Measurements from ENCODE around the gene DEGS1.

Gene DEGS1

DNA sequence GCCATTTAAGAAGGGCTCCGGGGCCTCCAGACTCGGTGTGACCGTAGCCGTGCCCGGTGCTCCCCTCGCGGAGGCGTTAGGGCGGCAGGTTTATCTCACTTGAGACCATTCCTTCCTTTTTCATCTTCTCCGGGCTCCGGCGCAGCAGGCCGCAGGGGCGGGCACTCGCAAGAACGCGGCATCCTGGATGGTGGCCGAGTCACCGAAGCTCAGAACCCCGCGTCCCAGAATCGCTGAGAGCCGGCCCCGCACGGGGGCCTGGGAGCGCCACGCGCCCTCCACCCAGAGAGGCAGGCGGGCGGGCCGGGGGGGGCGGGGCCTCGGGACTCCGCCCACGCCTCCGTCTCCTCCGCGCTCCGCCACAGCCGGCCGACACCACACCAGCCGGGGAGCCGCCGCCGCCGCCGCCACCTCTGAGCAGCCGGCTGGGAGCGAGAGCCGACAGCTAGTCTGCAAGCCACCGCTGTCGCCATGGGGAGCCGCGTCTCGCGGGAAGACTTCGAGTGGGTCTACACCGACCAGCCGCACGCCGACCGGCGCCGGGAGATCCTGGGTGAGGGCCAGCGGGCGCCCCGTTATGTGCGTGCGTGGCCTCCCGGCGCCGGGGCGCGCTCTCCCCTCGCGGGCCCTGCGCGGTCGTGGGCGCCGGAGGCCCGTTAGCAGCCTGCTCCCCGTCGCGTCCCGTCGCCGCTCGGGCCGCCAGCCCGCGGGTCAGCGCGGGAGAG, at the start of gene DEGS1:
TSS of gene DEGS1 (plus strand) at position 375 of the 725 bp plus-strand sequence. CDS start at position 472, 97 bp downstream.
- DNase-seq, result peak; percentile 72

GRCh38 chr1:224133741-224134299, 49.2 kb upstream of the DEGS1 start:
- no peak for DNase-seq

DNA sequence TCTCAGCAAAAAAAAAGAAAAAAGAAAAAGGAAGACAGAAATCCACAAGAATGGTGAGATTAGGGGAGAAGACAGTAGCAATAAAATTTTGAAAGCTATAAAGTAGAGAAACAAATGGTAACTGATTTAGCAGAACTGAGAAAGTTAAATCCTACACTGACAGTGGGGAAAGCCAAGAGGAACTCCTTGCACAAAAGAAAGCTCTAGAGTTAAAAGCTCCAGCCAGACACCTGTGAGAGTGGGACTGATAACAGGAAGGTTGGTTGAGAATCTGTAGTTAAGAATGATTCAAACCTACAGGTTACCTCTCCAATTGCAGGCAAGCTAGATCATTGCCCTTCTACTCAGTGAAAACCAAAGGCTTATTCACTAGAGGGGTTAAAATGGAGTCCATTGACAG, 45.5 kb upstream of the DEGS1 start:
- no peak for DNase-seq

GRCh38 chr1:224138198-224138597, 44.8 kb upstream of the DEGS1 start:
- no peak for DNase-seq

DNA sequence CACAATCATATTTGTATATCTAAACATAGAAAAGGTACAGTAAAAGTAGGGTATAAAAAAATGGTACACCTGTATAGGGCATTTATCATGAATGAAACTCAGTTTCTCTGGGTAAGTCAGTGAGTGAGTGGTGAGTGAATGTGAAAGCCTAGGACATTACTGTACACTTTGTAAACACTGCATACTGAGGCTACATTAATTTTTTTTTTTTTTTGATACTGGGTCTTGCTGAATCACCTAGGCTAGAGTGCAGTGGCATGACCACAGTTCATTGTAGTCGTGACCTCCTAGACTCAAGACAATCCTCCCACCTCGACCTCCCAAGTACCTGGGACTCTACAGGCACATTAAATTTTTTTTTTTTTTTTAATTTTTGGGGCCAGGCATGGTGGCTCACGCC, 41.3 kb upstream of the DEGS1 start:
- DNase-seq, result no peak

DNA sequence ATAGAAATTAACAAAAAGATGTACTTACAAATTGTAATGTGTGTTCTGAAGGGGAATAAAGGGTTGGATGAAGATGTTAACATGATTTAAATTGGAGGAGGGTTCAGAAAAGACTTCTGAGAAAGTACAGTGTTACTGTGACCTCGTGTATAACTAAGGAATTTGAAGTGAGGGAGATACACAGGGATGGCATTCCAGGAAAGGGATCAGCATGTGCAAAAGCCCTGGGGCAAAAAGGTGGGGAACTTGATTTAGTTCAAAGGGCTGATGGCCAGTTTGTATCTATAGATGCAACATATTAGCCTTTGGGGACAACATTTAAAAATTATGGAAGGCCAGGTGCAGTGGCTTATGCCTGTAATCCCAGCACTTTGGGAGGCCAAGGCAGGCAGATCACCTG, 33.3 kb upstream of the DEGS1 start:
- no peak for DNase-seq

- DNase-seq, result no peak
These were observed 31.9 kb upstream of the DEGS1 start for GRCh38 chr1:224151117-224151516.

DNA sequence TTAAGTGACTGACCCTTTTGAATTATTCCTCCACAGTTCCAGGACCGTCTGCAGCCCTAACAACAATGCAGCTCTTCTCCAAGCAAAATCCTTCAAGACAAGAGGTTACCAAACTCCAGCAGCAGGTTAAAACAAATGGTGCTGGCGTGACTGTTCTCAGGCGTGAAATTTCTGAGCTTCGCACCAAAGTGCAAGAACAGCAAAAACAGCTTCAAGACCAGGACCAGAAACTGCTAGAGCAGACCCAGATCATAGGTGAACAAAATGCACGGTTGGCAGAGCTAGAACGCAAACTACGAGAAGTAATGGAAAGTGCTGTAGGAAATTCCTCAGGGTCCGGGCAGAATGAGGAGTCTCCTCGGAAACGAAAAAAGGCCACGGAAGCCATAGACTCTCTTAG, 25.7 kb upstream of the DEGS1 start:
- DNase-seq, result no peak

- no peak for DNase-seq
These were observed 23.5 kb upstream of the DEGS1 start for GRCh38 chr1:224159541-224159940.

- DNase-seq, result no peak
These were observed 22.8 kb upstream of the DEGS1 start for GRCh38 chr1:224160171-224160682.

- DNase-seq, result no peak
These were observed 20.3 kb upstream of the DEGS1 start for GRCh38 chr1:224162768-224163167.

DNA sequence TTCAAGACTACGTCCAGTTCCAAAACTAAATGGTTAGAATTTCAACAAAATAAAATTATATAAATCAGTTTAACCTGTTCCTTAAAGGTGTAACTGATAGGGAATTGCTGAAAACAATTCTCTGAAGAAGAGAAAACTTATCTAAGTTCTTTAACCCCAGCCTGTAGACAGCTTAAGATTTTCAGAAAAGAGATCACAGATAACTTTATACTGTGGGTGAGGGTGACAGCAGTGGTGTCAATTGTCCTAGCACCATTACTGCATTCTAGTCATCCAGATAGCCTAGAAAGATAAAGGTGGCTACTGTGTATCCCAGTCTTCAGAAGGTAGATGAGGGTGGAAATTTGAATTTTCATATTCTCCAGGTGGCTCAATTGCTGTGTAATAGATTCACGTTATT, 19.7 kb upstream of the DEGS1 start:
- no peak for DNase-seq

- no peak for DNase-seq
These were observed 14.1 kb upstream of the DEGS1 start for GRCh38 chr1:224168859-224169380.

- no peak for DNase-seq
These were observed 13.2 kb upstream of the DEGS1 start for GRCh38 chr1:224169718-224170270.

DNA sequence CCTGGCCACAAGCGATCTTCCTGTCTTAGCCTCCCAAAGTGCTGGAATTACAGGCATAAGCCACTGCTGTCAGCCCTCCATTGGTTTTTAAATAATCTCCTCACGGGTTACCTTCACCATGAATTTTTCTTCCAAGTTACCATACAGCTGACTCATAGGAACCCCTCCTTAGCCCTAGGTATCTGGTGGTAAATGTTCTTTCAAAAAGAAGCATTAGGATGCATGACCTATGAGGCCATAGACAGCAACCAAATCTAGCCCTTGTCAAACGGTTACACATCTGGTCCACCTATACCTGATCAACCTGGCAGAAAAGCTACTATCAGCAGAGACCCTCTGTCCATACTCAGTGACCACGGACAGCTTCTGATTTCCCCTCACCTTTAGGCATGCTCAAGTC, 12.7 kb upstream of the DEGS1 start:
- no peak for DNase-seq

GRCh38 chr1:224170748-224171478, 12.1 kb upstream of the DEGS1 start:
- no peak for DNase-seq

DNA sequence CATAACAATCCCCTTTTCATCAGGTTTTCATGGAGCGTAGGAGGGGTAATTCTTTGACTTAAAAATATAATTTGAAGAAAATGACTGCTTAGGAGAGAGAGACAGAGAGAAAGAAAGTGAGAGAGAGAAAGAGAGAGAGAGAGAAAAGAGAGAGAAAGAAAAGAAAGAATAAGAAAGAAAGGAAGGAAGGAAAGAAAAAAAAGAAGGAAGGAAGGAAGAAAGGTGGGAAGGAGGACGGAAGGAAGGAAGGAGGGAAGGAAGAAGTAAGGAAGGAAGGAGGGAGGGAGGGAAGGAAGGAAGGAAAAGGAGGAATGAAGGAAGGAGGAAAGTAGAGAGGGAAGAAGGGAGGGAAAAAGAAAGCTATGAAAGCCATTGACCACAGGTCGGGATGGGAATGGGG, 10.8 kb upstream of the DEGS1 start:
- DNase-seq, result no peak

GRCh38 chr1:224173523-224173922, 9.5 kb upstream of the DEGS1 start:
- DNase-seq, result no peak

GRCh38 chr1:224175617-224176016, 7.4 kb upstream of the DEGS1 start:
- no peak for DNase-seq

DNA sequence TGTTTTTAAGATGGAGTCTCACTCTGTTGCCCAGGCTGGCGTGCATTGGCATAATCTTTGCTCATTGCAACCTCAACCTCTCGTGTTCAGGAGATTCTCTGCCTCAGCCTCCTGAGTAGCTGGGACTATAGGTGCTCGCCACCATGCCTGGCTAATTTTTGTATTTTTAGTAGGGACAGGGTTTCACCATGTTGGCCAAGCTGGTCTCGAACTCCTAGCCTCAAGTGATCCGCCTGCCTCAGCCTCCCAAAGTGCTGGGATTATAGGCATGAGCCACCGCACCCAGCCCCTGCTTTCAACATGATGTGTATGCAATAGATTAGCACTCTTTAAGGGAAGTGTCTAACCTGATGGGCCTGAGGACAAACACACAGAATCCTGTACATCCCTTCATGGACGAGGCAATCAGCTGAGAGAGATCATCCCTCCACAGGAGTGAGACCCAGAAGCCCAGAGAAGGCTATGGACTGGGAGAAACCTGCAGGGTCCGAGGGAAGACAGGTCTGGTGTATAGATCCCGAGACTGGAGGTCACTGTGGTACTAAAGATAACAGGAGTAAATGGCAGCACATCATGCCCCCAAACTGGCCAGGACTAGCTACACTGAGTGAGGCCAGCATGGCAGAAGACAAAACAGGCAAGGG, 5.6 kb upstream of the DEGS1 start:
- DNase-seq, result no peak

DNA sequence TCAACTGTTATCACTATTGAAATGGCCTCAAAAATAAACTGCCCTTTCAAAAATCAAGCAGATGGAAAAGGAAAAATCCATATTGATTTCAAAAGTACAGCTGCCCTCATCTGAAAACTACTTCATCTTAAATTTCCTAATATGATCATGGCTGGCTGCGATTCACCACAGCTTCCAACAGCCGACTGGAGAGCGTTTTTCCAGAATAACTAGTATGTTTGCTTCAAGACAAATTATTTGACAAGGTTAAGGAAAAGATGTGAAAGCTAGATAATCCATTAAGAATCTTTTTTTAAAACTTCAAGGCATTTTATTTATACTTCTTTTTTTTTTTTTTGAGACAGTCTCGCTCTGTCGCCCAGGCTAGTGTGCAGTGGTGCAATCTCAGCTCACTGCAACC, 4.1 kb upstream of the DEGS1 start:
- DNase-seq, result no peak

DNA sequence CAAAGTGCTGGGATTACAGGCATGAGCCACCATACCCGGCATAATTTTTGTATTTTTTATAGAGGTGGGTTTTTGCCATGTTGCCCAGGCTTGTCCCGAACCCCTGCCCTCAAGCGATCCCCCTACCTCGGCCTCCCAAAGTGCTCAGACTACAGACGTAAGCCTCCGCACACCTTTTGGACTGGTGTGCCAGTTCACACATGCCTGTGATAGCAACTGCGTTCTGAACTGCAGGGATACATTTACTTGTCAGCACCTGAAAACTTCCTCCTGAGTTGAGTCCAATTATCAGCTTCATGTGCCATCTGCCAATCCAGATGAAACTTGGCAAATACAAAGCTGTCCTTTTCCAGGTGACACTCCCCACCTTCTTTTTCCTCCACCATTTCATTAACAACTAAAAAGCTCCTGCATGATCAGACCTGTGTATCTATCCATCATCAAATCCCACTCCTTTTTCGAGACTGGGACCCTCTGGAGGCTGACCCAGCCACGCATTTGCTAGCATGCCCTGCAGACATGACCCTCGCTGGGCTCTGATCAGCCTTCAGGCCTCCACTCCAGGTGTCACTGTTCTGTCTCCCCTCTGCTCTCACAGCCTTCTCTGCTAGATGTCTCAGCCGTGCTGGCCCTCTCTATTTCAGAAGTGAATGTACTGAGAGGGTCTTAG, 2.1 kb upstream of the DEGS1 start:
- no peak for DNase-seq
